ENCODE data around the gene ATP8B4.

The ATP8B4 gene

DNA sequence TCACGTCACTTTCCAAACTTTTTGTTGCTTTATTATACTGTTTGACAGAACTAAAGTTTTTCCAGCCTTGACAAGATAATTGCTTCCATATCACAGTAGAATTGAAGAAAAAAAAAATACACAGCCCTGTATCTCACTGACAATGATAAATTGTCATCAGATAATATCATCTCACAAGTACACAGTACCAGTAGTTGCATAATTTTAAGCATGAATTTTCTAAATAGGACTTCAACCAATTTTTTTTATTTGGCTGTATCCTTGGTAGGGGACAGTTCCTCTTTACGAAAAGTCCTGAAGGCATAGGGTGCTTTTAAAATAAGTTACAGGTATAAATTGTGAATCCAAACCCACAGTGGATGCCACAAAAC lies 230.7 kb downstream of the ATP8B4 start:
- no peak for DNase-seq

- DNase-seq: no peak
Observed at GRCh38 chr15:49887659-49888322, 231.2 kb downstream of the ATP8B4 start.

- DNase-seq: no peak
Observed at GRCh38 chr15:49883121-49883520, 235.9 kb downstream of the ATP8B4 start.

GRCh38 chr15:49881866-49882265 lies 237.2 kb downstream of the ATP8B4 start:
- no peak for DNase-seq

- no peak for DNase-seq
Observed at GRCh38 chr15:49881433-49881832, 237.6 kb downstream of the ATP8B4 start.

DNA sequence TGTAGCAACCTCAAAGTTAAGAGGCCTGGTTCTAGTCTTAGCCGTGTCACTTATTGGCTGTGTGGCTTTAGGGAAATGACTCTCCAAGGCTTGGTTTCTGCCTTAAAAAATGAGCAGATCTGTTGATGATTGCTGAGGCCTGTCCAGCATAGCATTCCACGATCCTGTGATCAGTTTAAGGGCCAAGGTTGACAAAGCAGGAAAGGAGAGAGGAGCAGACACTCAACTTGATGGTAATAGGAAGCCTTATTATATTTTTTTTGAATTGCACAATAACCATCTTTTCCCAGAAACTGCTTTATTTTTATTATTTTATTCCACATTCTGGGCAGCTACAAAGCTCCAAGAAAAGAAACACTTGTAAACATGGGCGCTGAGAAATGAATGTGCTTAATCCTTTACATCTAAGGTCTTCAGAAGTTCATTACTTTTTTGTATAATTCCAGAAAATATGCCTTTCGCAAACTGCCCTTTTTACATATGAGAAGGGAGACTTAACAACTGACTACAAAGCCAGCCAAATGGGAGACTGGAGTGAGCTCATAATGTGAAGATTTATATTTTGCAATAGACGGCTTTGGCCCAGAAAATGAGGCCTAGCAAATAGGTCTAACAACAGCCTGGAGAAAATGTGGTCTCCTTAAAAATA lies 241.0 kb downstream of the ATP8B4 start:
- no peak for DNase-seq

DNA sequence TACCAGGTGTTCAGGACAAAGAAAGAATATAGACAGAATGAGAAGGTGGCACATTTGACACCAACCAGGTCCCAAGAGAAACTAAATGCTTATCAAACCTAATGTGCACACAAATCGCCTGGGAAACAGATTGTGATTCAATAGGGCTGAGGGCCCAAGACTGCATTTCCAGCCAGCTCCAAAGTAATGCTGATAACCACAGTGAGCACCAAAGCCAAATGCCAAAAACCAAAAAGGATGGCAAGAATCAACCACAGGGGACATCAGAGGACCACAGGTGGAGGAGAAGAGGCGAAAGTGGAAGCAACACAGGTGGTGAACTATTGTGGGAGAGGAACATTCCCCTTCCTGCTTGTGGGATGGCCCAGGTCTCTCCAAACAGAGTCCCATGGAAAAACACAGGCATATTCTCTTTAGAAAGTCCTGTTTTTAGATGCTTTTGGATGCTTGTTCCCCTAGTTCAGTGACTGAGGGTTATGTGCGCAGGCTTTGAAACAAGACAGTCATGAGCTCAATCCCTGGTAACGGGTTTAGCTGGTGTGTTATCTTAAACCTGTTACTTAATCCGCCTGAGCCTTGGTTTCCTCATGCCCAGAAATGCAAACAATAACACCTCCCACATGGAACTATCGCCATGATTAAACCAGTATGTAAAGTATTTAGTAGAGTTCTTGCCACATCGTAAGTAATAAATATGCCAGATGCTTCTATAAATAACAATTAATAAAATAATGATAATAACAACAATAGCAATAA lies 241.7 kb downstream of the ATP8B4 start:
- DNase-seq: no peak

DNA sequence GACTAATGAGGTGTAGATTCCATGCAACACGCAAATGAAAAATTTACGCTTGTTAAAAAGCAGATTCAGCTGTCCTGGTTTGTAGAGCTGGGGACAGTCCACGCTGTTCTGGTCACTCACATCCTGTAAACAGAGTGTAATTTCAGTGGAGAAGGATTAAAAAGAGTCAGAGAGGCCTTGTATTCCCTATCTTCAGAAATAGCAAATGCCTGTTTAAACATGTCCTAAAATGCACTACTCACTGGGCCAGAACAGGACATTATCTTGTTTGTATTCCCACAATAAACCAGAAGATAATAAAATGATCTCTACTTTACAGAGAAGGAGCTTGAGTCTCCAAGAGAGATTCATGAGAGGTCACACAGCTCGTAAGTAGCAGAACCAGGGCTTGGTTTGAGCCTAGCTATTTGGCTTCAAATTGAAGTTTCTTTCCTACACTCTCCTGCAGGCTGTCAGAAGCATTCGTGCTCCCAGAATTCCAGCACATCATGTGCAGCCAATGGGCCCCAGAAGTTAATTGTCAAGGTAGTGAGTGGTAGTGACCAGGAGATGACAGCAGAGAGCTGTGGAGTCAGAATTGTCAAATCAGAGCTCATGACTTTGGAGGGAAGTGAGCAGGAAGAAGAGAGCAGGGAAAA lies 242.5 kb downstream of the ATP8B4 start:
- DNase-seq: no peak

- no peak for DNase-seq
Observed at GRCh38 chr15:49875392-49875791, 243.6 kb downstream of the ATP8B4 start.

DNA sequence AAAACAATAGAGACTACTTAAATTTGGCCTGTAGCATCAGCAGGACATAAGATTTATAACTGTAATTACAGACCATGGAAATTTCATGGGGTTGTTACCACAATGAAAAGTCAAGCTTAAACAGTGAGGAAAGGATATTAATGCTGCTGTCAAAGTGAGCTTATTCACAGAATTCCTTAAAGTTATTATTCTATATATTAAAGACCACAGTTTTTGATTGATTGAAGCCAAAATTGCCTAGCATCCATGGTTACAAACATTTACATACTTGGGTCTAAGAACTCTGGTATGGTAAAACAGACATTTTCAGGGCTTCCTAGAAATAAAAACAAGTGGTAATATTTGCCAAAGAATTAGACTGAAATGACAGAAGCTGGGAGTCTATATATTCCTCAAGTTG lies 248.6 kb downstream of the ATP8B4 start:
- no peak for DNase-seq

DNA sequence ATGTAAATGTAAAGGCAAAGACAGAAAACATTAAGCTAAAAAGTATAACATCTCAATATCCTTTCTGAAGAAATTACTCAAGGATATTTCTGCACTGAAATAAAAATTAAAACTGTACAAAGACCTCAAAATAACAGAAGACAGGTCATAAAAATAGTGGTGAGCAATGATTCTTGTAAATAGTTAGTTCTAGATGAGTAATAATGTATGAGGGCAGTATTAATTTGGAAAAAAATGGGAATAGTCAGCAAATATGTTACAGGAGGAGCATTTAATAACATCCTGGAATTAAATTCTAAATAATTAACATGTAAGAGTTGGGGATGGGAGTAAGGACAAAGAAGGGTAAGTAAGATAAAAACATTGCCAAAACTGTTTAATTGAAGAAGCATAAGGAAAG lies 250.7 kb downstream of the ATP8B4 start:
- no peak for DNase-seq

DNA sequence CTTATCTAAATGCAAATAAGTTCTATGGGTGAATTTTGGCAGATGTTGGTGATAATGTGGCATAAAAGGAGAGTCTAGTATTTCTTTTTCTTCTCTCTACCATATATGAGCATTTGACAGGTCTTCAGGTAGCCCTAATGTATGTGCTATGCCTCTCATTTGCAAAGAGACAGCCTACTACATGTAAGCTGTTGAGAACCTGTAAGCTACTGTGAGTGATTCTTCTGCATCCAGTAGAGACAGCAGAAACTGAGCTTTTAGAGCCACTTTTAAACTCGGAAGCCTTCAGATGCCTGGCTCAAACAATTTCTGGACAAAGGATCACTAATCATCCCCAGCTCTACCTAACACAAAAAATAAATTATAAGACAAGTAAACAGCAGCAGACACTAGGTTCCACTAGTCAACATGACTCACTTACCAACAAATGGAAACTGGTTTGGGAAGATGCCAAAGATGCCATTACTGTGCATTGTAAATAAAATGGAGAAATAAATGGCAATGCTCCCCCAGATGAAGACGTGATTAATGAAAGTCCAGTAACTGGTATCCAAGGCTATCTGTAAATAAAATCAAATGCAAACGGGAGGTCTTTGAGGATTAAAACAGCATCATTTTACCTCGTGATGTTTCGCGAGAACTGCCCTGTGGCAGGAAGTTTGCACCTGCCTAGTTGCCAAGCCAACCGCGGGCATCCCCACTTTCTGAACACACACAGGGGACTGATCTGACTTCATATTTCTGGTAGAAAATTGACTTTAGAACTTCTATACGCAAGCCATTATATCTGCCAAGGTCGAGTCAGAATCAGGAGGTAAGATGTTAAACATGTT lies 252.9 kb downstream of the ATP8B4 start:
- DNase-seq: no peak

- no peak for DNase-seq
Observed at GRCh38 chr15:49864251-49864650, 254.8 kb downstream of the ATP8B4 start.

- DNase-seq: no peak
Observed at GRCh38 chr15:49863431-49864224, 255.4 kb downstream of the ATP8B4 start.

GRCh38 chr15:49860101-49860500 lies 258.9 kb downstream of the ATP8B4 start:
- DNase-seq: no peak

DNA sequence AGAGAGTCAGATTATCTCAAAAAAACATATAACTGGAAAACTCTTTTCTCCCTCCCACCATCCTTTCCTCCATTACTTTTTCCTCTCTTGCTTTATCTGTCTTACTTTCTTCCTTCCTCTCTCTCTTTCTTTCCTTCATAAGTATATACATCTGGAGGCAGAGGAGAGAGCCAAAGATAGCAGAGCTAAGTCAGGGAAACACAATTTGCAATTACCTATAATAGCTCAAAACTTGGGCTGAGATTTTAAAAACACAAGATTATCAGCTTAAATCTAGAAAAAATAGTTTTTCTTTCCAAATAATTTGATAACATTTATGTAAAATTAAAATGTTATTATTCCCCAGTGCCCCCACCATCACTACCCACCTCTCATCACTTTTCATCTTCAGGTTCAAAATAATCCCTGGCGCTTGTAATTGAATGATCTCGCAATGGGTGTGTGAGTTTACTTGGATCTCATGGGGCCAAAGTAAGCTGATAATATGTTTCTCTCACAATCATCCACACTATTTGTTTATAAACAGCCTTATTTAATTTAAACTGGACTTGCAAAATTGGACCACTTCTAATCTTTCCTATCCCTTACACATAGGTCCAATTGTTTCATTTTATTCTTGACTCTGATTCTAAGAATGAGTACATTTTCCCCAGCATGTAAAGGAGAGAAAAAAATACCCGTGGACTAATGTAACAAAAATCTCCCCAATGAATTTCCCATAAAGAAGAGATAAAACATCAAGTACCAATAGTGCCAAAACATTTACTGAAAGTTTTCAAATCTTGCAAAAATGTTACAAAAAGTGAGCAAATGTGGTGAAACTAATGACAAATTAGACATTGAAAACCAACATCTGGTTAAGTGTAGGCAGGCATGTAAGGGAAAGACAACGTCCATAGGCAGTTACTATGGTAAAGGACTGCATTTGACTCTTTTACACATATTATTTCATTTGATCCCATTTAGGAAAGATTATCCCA lies 261.2 kb downstream of the ATP8B4 start:
- DNase-seq: no peak

DNA sequence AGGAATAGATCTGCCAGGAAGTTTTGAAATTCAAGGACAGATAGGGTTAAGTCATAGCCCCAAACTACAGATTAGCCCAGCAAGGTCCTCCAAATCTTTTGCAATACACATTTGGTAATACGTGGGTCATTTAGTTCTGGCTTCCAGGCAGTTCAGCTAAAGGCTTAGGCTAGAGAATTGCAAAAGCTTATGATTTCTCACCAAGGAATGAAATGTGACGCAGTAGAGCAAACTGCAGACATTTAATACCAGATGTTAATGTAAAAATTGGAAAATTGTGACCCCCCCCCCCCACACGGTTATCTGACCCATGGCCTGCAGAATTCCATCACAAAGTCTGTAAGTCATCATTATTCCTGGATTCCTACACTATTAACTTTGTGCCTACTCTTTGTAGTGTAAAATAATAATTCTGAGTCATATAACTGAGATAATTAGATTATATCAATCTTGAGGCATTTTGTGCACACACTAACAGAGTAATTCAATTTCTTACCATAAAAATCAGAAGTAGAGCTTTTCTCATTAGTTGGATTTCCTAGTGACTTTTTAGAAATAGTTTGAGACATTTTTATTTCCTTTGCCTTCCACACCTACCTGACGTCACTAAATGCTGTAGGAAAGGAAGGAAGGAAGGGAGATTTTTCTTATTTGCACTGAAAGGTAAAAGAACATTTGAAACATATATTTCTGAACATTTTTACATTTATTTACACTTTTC lies 263.0 kb downstream of the ATP8B4 start:
- no peak for DNase-seq

- DNase-seq: no peak
Observed at GRCh38 chr15:49852756-49853155, 266.3 kb downstream of the ATP8B4 start.

- no peak for DNase-seq
Observed at GRCh38 chr15:49848807-49849206, 270.2 kb downstream of the ATP8B4 start.

- no peak for DNase-seq
Observed at GRCh38 chr15:49848282-49848724, 270.7 kb downstream of the ATP8B4 start.
